Measurements from ENCODE around the gene FSD1L. TPM values are rescaled to one million over a fixed set of nuclear protein-coding genes. Genes with fewer than 3 reads are reported as not detected.

The FSD1L gene
- polyA plus RNA-seq, 1 donor (not counting 4 experiments of a cell fraction or from before 2014, with no cell fraction given): 5.2 TPM

- Histone ChIP-seq H3K27me3 (ENCODE audit: control insufficient read depth, extremely low read depth, insufficient read depth, low read length) (no peaks in the 10 kb centered on the region), H3K9me1 (ENCODE audit: control insufficient read depth, extremely low read depth, insufficient read depth, low read length) (no peaks in the 10 kb centered on the region), H3K36me3 (ENCODE audit: control insufficient read depth in 2 of 2, extremely low read depth in 1 of 2, insufficient read depth in 2 of 2, low read length in 2 of 2) (no peaks in the 10 kb centered on the region), H3K27ac (ENCODE audit: control insufficient read depth, insufficient read depth, low read length) (no peak overlapping the region), H3K4me2 (ENCODE audit: control insufficient read depth, extremely low read depth, insufficient read depth, low read depth, low read length) (no peak overlapping the region), H3K9ac (ENCODE audit: control insufficient read depth, extremely low read depth, insufficient read depth, low read length) (no peak overlapping the region), H3K9me3 (ENCODE audit: control insufficient read depth, low read depth, low read length) (no peaks in the 10 kb centered on the region), H3K4me3 (ENCODE audit: control insufficient read depth in 2 of 3, extremely low read depth in 1 of 3, insufficient read depth in 2 of 3, low read depth in 1 of 3, low read length in 3 of 3) (no peak overlapping the region), H3K4me1 (ENCODE audit: control insufficient read depth, extremely low read depth, insufficient read depth, low read length) (no peaks in the 10 kb centered on the region), H4K20me1 (ENCODE audit: control insufficient read depth, extremely low read depth, insufficient read depth, low read length) (no peaks in the 10 kb centered on the region), H2AFZ (ENCODE audit: control insufficient read depth, low read length) (no peak overlapping the region), H3K79me2 (ENCODE audit: control insufficient read depth, insufficient read depth, low read length) (no peaks in the 10 kb centered on the region)
- TF ChIP-seq, protein P1, sequence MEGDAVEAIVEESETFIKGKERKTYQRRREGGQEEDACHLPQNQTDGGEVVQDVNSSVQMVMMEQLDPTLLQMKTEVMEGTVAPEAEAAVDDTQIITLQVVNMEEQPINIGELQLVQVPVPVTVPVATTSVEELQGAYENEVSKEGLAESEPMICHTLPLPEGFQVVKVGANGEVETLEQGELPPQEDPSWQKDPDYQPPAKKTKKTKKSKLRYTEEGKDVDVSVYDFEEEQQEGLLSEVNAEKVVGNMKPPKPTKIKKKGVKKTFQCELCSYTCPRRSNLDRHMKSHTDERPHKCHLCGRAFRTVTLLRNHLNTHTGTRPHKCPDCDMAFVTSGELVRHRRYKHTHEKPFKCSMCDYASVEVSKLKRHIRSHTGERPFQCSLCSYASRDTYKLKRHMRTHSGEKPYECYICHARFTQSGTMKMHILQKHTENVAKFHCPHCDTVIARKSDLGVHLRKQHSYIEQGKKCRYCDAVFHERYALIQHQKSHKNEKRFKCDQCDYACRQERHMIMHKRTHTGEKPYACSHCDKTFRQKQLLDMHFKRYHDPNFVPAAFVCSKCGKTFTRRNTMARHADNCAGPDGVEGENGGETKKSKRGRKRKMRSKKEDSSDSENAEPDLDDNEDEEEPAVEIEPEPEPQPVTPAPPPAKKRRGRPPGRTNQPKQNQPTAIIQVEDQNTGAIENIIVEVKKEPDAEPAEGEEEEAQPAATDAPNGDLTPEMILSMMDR (optimal IDR thresholded peaks at IDR 0.05 in 1 of 3, IDR thresholded peaks at IDR 0.05 in 1 of 3, conservative IDR thresholded peaks at IDR 0.05 in 1 of 3; ENCODE audit: extremely low read depth in 1 of 3, insufficient read depth in 2 of 3, low read length in 3 of 3): no peak
- DNase-seq (ENCODE audit: low read depth, low spot score) (no peak), FAIRE-seq (no peak)
- dilution Hi-C loops (cut with MboI; ENCODE audit: extremely low pct_ligation_motif_present, low sequenced_read_pairs): no loop called here
These were observed 32.2 kb upstream of the FSD1L start for GRCh38 chr9:105415662-105415980.

GRCh38 chr9:105416840-105417239 is 31.0 kb upstream of the FSD1L start:
- H3K9me3 ChIP-seq (ENCODE audit: control insufficient read depth, low read depth, low read length): no peaks in the 10 kb centered on the region
- H2AFZ ChIP-seq (ENCODE audit: control insufficient read depth, low read length): no peak overlapping the region
- dilution Hi-C loops (cut with MboI; ENCODE audit: extremely low pct_ligation_motif_present, low sequenced_read_pairs): no loop called here
- TF ChIP-seq, protein P1 (optimal IDR thresholded peaks at IDR 0.05 in 1 of 3, IDR thresholded peaks at IDR 0.05 in 1 of 3, conservative IDR thresholded peaks at IDR 0.05 in 1 of 3; ENCODE audit: extremely low read depth in 1 of 3, insufficient read depth in 2 of 3, low read length in 3 of 3): no peak
- TF ChIP-seq EZH2 (IDR thresholded peaks at IDR 0.05; ENCODE audit: low read length): no peak
- DNase-seq (ENCODE audit: low read depth, low spot score) (no peak), FAIRE-seq (no peak)
- no peak overlapping the region for H3K4me3 ChIP-seq (ENCODE audit: control insufficient read depth in 2 of 3, extremely low read depth in 1 of 3, insufficient read depth in 2 of 3, low read depth in 1 of 3, low read length in 3 of 3)
- no peaks in the 10 kb centered on the region for H3K79me2 ChIP-seq (ENCODE audit: control insufficient read depth, insufficient read depth, low read length)
- H3K27me3 ChIP-seq (ENCODE audit: control insufficient read depth, extremely low read depth, insufficient read depth, low read length): no peaks in the 10 kb centered on the region
- H3K27ac ChIP-seq (ENCODE audit: control insufficient read depth, insufficient read depth, low read length): no peak overlapping the region
- no peaks in the 10 kb centered on the region for H3K9me1 ChIP-seq (ENCODE audit: control insufficient read depth, extremely low read depth, insufficient read depth, low read length)
- no peak overlapping the region for H3K9ac ChIP-seq (ENCODE audit: control insufficient read depth, extremely low read depth, insufficient read depth, low read length)
- no peak overlapping the region for H3K4me2 ChIP-seq (ENCODE audit: control insufficient read depth, extremely low read depth, insufficient read depth, low read depth, low read length)
- H3K4me1 ChIP-seq (ENCODE audit: control insufficient read depth, extremely low read depth, insufficient read depth, low read length): no peaks in the 10 kb centered on the region
- H3K36me3 ChIP-seq (ENCODE audit: control insufficient read depth in 2 of 2, extremely low read depth in 1 of 2, insufficient read depth in 2 of 2, low read length in 2 of 2): no peaks in the 10 kb centered on the region
- no peaks in the 10 kb centered on the region for H4K20me1 ChIP-seq (ENCODE audit: control insufficient read depth, extremely low read depth, insufficient read depth, low read length)
